Stimulated activated CD4-positive, alpha-beta T cell treated with anti-CD3 and anti-CD28 coated beads, TNF-alpha, amount 100 ng/mL, for 1 hour (primary cell): Measurements from ENCODE around the gene WWOX.

ENCODE experiments used
- DNase-seq, 3 donors: peaks; one replicate each; pipeline ENCODE4 v3.0.0-alpha.2; 2020; ENCODE audit warnings: low read depth in 3 of 3, low spot score in 1 of 3

WWOX gene

GRCh38 chr16:78996790-78997189 is 897.3 kb downstream of the WWOX start:
- no peak for DNase-seq

DNA sequence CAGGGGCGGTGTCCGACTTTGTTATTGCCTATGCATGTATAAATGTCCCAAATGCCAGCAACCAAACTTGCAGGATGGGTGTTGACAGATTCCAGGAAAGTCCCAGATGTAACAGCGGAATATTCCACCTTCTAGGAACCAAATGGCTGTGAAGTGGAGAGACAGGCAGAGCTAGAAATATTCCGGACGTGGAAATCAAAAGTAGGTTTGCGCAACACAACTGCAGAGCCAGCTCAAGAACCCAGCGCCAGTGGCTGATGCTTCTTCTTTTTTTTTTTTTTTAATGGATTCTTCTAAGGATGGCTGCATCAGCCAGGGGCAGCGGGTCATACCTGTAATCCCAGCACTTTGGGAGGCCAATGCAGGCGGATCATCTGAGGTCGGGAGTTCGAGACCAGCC is 899.4 kb downstream of the WWOX start:
- DNase-seq, result no peak

GRCh38 chr16:79001156-79001967 is 901.9 kb downstream of the WWOX start:
- no peak for DNase-seq

- no peak for DNase-seq
Observed at GRCh38 chr16:79003026-79003609, 903.7 kb downstream of the WWOX start.

GRCh38 chr16:79004309-79004708 is 904.9 kb downstream of the WWOX start:
- no peak for DNase-seq

DNA sequence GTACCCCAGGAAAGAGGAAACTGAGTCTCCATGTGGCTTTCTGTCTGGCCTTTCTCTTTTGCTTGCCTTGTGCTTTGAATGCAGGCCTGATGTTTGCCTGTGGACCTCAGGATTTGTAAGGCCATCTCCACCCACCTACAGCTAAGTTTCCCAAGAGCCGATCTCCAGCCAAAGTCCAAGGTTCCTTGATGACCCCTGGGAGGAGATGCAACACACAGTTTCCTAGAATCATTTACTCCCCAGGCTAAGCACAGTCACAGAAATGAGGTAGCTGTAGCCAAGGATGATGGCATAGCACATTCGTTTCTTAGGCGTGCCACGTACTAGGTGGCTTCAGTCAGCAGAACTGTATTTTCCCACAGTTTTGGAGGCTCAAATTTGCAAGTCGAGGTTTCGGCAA is 905.6 kb downstream of the WWOX start:
- no peak for DNase-seq

GRCh38 chr16:79006206-79006605 is 906.8 kb downstream of the WWOX start:
- no peak for DNase-seq

- no peak for DNase-seq
Observed at GRCh38 chr16:79006765-79007164, 907.3 kb downstream of the WWOX start.

DNA sequence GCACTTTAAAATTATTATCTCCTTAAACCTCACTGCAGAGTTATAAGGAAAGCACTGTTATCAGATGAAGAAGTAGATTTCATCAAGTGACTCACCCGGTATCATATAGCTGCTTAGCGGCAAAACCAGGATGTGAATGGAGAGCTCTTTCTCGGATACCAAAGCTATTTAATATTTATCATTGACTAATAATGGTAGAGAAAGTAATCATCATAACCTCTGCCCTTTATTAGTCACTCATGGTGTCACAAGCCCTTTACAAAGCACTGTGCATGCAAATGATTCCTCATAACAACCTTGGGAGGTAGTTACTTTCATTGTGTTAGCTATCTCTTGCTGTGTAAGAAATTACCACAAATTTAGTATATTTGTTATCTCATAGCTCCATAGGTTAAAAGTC is 908.2 kb downstream of the WWOX start:
- DNase-seq, result no peak

- no peak for DNase-seq
Observed at GRCh38 chr16:79008036-79008868, 908.8 kb downstream of the WWOX start.

- DNase-seq, result no peak
Observed at GRCh38 chr16:79008869-79009179, 909.4 kb downstream of the WWOX start.

- DNase-seq, result no peak
Observed at GRCh38 chr16:79009896-79010295, 910.4 kb downstream of the WWOX start.

GRCh38 chr16:79011282-79011681 is 911.8 kb downstream of the WWOX start:
- DNase-seq, result no peak

GRCh38 chr16:79012671-79013434 is 913.4 kb downstream of the WWOX start:
- no peak for DNase-seq

- DNase-seq, result no peak
Observed at GRCh38 chr16:79013930-79014660, 914.6 kb downstream of the WWOX start.

DNA sequence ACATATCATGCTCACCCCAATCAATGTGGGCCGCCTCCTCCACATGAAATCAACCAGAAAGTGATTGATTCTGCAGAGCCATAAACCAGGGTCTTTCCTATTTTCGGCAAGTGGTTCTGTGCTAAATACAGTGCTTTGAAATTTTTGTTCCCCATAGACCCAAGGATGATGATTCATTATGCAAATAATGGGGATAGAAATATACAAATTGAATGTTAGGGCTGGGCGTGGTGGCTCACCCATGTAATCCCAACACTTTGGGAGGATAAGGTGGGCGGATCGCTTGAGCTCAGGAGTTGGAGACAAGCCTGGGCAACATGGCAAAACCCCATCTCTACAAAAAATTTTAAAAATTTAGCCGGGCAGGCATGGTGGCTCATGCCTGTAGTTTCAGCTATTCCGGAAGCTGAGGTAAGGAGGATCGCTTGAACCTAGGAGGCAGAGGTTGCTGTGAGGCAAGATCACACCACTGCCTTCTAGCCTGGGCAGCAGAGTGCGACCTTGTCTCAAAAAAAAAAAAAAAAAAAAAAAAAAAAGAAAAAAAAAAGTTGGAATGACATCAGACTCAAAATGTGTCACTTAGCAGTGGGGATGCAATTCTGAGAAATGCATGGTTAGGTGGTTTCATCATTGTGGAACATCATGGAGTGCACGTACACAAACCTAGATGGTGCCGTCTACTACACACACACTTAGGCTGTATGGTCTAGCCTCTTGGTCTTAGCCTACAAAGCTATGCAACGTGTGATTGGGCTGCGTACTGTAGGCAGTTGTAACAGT is 919.4 kb downstream of the WWOX start:
- no peak for DNase-seq

DNA sequence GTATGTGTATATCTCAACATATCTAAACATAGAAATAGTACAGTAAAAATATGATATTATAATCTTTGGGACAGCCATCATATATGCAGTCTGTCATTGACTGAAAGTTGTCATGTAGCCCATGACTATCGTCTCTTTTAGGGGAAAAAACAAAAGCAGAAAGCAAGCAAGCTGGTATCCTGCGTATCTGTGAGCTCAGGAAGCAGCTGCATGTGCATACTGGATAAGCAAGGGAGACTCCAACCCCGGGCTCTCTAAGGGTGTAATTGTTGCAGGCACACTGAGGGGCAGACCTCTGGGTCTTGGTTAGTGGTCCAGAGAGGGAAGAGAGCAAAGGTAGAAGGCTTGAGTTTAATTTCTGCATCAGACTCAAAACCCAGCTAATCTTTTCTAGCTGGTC is 920.0 kb downstream of the WWOX start:
- no peak for DNase-seq

GRCh38 chr16:79021991-79022630 is 922.7 kb downstream of the WWOX start:
- no peak for DNase-seq

DNA sequence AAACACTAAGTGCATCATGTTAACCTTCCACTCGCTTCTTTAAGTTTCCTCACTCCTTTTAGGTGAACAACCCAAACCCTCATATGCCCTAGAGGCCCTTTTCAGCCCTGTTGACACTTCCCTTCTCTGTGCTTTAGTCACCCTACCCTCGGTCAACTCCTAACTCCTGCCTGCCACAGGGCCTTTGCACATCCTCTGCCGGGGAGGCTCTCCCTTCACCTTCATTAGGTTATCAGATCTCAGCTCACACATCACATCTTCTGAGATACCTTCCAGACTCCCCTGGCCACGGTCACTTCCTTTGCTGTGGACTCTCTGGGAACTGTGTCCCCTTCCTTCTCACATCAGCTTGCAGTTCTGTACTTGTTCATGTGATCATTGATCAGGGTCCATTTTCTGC is 926.7 kb downstream of the WWOX start:
- DNase-seq, result no peak

DNA sequence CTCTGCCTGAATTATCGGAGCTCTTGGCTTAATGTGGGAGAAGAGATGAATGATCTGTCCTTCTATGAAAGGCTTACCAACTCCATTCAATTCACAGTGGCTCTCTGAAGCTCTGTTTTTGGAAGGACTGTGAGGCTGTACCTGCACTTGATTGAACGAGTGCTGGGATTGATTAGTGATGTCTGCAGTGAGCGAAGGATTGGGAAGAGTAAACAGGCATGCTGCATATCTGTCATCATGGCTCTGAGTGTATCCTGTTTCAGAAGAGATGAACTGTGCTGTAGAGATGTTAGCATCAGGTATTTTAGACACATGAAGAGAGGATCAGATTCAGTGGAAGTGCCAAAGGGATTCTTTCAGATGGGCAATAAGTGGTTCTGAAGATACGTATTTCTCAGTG is 937.1 kb downstream of the WWOX start:
- DNase-seq, result no peak
